ENCODE measurements around the gene DYNC1H1.
"Not testable (repeated sequence)": the region's sequence is repeated elsewhere in the genome, so short reads cannot be mapped to it uniquely, and the experiment has no call there.

DYNC1H1 gene

GRCh38 chr14:101979666-101980065 lies 15.3 kb downstream of the DYNC1H1 start:
- 92 to 100% methylated on average over 4 to 5 of the region's 6 CpGs for WGBS, 2 experiments (ENCODE audit: insufficient coverage in 2 of 2)

DNA sequence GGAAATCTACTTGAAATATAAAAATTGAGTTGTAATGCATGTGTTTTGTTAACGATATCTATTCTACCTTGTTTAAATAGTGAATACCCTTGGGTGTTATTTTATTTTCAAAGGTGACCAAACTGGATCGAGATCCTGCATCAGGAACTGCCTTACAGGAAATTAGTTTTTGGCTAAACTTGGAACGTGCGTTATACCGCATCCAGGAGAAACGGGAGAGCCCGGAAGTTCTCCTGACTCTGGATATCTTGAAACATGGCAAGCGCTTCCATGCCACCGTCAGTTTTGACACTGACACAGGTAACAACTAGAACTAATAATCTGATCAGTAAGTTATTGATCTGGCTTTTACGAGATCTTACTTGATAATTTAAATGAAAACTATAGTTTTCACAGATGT lies 15.9 kb downstream of the DYNC1H1 start:
- H3K9me3 ChIP-seq (ENCODE audit: control insufficient read depth, low read length) = no peaks in the 10 kb centered on the region
- H3K4me1 ChIP-seq (ENCODE audit: control insufficient read depth, insufficient read depth, low read length, poor library complexity, severe bottlenecking) = peaks cover 4% of the 10 kb centered on the region
- H3K4me3 ChIP-seq (ENCODE audit: extremely low read depth, insufficient read depth, low read length, poor library complexity, severe bottlenecking) = no peak overlapping the region
- peaks cover 90% of the 10 kb centered on the region for H3K36me3 ChIP-seq (ENCODE audit: control insufficient read depth, insufficient read depth, low read length)
- 94 to 97% methylated on average over 8 to 9 of the region's 10 CpGs for WGBS, 2 experiments (ENCODE audit: insufficient coverage in 2 of 2)
- no peak overlapping the region for H3K27ac ChIP-seq (ENCODE audit: low read depth, low read length, severe bottlenecking)

More at GRCh38 chr14:101979666-101980065, 15.3 kb downstream of the DYNC1H1 start:
- H3K9me3 ChIP-seq (ENCODE audit: control insufficient read depth, low read length) = no peaks in the 10 kb centered on the region
- H3K36me3 ChIP-seq (ENCODE audit: control insufficient read depth, insufficient read depth, low read length) = peaks cover 90% of the 10 kb centered on the region
- H3K27ac ChIP-seq (ENCODE audit: low read depth, low read length, severe bottlenecking) = no peak overlapping the region
- peaks cover 4% of the 10 kb centered on the region for H3K4me1 ChIP-seq (ENCODE audit: control insufficient read depth, insufficient read depth, low read length, poor library complexity, severe bottlenecking)
- H3K4me3 ChIP-seq (ENCODE audit: extremely low read depth, insufficient read depth, low read length, poor library complexity, severe bottlenecking) = no peak overlapping the region

GRCh38 chr14:101980700-101981099 lies 16.3 kb downstream of the DYNC1H1 start:
- Histone ChIP-seq H3K36me3 (ENCODE audit: control insufficient read depth, insufficient read depth, low read length) (peaks cover 90% of the 10 kb centered on the region), H3K27ac (ENCODE audit: low read depth, low read length, severe bottlenecking) (no peak overlapping the region), H3K4me3 (ENCODE audit: extremely low read depth, insufficient read depth, low read length, poor library complexity, severe bottlenecking) (no peak overlapping the region)

GRCh38 chr14:101982621-101983020 lies 18.2 kb downstream of the DYNC1H1 start:
- H3K4me1 ChIP-seq (ENCODE audit: control insufficient read depth, insufficient read depth, low read length, poor library complexity, severe bottlenecking) = peaks cover 4% of the 10 kb centered on the region
- 0 to 100% methylated on average over 1 of the region's 6 CpGs for WGBS, 2 experiments (ENCODE audit: insufficient coverage in 2 of 2)
- no peak overlapping the region for H3K27ac ChIP-seq (ENCODE audit: low read depth, low read length, severe bottlenecking)
- no peaks in the 10 kb centered on the region for H3K9me3 ChIP-seq (ENCODE audit: control insufficient read depth, low read length)
- no peak overlapping the region for H3K4me3 ChIP-seq (ENCODE audit: extremely low read depth, insufficient read depth, low read length, poor library complexity, severe bottlenecking)
- H3K36me3 ChIP-seq (ENCODE audit: control insufficient read depth, insufficient read depth, low read length) = peaks cover 95% of the 10 kb centered on the region

More at GRCh38 chr14:101980700-101981099, 16.3 kb downstream of the DYNC1H1 start:
- H3K4me1 ChIP-seq (ENCODE audit: control insufficient read depth, insufficient read depth, low read length, poor library complexity, severe bottlenecking) = peaks cover 4% of the 10 kb centered on the region
- no peaks in the 10 kb centered on the region for H3K9me3 ChIP-seq (ENCODE audit: control insufficient read depth, low read length)
- no CpG with 5 or more reads among the region's 2 CpGs for WGBS, 2 experiments (ENCODE audit: insufficient coverage in 2 of 2)

DNA sequence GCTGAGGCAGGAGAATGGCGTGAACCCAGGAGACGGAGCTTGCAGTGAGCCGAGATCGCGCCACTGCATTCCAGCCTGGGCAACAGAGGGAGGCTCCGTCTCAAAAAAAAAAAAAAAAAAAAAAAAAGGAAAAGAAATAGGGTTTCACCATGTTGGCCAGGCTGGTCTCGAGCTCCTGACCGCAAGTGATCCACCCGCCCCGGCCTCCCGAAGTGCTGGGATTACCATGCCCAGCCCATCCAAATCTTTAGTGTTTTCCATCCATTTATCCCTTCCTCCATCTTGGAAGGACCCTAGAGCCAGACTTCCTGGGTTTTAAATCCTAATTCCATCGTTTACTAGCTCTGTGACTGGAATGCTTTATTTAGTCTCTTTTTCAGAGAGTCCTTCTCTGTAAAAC lies 20.5 kb downstream of the DYNC1H1 start:
- H3K9me3 ChIP-seq (ENCODE audit: control insufficient read depth, low read length) = not testable (repeated sequence)
- 95 to 100% methylated on average over 2 to 7 of the region's 12 CpGs for WGBS, 2 experiments (ENCODE audit: insufficient coverage in 2 of 2)
- peaks cover 95% of the 10 kb centered on the region for H3K36me3 ChIP-seq (ENCODE audit: control insufficient read depth, insufficient read depth, low read length)

GRCh38 chr14:101985957-101986356 lies 21.6 kb downstream of the DYNC1H1 start:
- no peak overlapping the region for H3K4me3 ChIP-seq (ENCODE audit: extremely low read depth, insufficient read depth, low read length, poor library complexity, severe bottlenecking)
- no peaks in the 10 kb centered on the region for H3K4me1 ChIP-seq (ENCODE audit: control insufficient read depth, insufficient read depth, low read length, poor library complexity, severe bottlenecking)
- H3K9me3 ChIP-seq (ENCODE audit: control insufficient read depth, low read length) = no peaks in the 10 kb centered on the region
- 95 to 97% methylated on average over 16 of the region's 16 CpGs for WGBS, 2 experiments (ENCODE audit: insufficient coverage in 2 of 2)
- H3K36me3 ChIP-seq (ENCODE audit: control insufficient read depth, insufficient read depth, low read length) = peaks cover 92% of the 10 kb centered on the region
- no peak overlapping the region for H3K27ac ChIP-seq (ENCODE audit: low read depth, low read length, severe bottlenecking)

More for the DNA sequence above, 20.5 kb downstream of the DYNC1H1 start:
- not testable (repeated sequence) for H3K4me3 ChIP-seq (ENCODE audit: extremely low read depth, insufficient read depth, low read length, poor library complexity, severe bottlenecking); H3K4me1 ChIP-seq (ENCODE audit: control insufficient read depth, insufficient read depth, low read length, poor library complexity, severe bottlenecking); H3K27ac ChIP-seq (ENCODE audit: low read depth, low read length, severe bottlenecking)

DNA sequence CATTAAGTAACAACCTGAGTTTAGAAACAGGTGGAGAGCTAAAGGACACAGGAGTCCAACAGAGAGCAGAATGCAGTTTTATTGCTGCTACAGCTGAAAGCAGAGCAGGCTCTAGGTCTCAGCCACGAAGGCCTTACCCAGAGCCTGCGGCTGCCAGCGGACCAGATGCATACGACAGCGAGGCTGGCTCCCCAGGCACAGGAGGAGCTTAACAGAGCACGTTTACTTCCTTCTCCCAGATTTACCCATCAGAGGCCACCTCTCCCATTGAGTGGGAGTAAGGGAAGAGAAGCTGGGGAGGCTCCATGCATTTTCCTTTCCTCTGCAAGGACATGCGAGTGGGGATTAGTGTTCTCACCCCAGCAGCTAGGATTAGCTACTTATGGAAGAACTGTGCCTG lies 22.6 kb downstream of the DYNC1H1 start:
- H3K4me1 ChIP-seq (ENCODE audit: control insufficient read depth, insufficient read depth, low read length, poor library complexity, severe bottlenecking) = no peaks in the 10 kb centered on the region
- no peak overlapping the region for H3K4me3 ChIP-seq (ENCODE audit: extremely low read depth, insufficient read depth, low read length, poor library complexity, severe bottlenecking)
- no peak overlapping the region for H3K27ac ChIP-seq (ENCODE audit: low read depth, low read length, severe bottlenecking)
- H3K36me3 ChIP-seq (ENCODE audit: control insufficient read depth, insufficient read depth, low read length) = peaks cover 92% of the 10 kb centered on the region
- H3K9me3 ChIP-seq (ENCODE audit: control insufficient read depth, low read length) = no peaks in the 10 kb centered on the region
- 80 to 96% methylated on average over 1 to 5 of the region's 7 CpGs for WGBS, 2 experiments (ENCODE audit: insufficient coverage in 2 of 2)

DNA sequence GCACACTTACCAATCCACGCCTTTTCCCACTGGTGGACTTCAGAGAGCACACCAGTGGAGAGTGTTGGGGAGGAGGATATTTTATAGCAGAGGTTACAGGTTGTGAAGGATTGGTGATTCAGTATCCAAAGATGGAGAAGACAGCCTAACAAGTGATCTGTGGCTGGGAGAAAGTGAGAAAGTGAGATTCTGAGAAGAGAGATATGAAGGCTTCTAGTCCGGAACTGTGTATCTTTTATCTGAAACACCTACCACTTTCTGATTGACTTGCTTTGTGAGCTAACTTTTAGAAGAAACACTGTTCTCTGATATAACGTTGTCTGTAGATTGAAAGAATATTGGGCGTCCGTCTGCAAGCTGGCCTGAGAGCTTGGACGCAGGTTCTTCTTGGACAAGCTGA lies 24.0 kb downstream of the DYNC1H1 start:
- H3K4me1 ChIP-seq (ENCODE audit: control insufficient read depth, insufficient read depth, low read length, poor library complexity, severe bottlenecking) = no peaks in the 10 kb centered on the region
- no peaks in the 10 kb centered on the region for H3K9me3 ChIP-seq (ENCODE audit: control insufficient read depth, low read length)
- no peak overlapping the region for H3K4me3 ChIP-seq (ENCODE audit: extremely low read depth, insufficient read depth, low read length, poor library complexity, severe bottlenecking)
- H3K36me3 ChIP-seq (ENCODE audit: control insufficient read depth, insufficient read depth, low read length) = peaks cover 92% of the 10 kb centered on the region
- 100% methylated on average over 4 to 5 of the region's 6 CpGs for WGBS, 2 experiments (ENCODE audit: insufficient coverage in 2 of 2)
- no peak overlapping the region for H3K27ac ChIP-seq (ENCODE audit: low read depth, low read length, severe bottlenecking)

GRCh38 chr14:101991352-101991751 lies 27.0 kb downstream of the DYNC1H1 start:
- no peak overlapping the region for H3K27ac ChIP-seq (ENCODE audit: low read depth, low read length, severe bottlenecking)
- no peaks in the 10 kb centered on the region for H3K9me3 ChIP-seq (ENCODE audit: control insufficient read depth, low read length)
- WGBS, 2 experiments (ENCODE audit: insufficient coverage in 2 of 2) = 100% methylated on average over 4 of the region's 5 CpGs
- peaks cover 93% of the 10 kb centered on the region for H3K36me3 ChIP-seq (ENCODE audit: control insufficient read depth, insufficient read depth, low read length)
- no peak overlapping the region for H3K4me3 ChIP-seq (ENCODE audit: extremely low read depth, insufficient read depth, low read length, poor library complexity, severe bottlenecking)
- H3K4me1 ChIP-seq (ENCODE audit: control insufficient read depth, insufficient read depth, low read length, poor library complexity, severe bottlenecking) = no peaks in the 10 kb centered on the region

DNA sequence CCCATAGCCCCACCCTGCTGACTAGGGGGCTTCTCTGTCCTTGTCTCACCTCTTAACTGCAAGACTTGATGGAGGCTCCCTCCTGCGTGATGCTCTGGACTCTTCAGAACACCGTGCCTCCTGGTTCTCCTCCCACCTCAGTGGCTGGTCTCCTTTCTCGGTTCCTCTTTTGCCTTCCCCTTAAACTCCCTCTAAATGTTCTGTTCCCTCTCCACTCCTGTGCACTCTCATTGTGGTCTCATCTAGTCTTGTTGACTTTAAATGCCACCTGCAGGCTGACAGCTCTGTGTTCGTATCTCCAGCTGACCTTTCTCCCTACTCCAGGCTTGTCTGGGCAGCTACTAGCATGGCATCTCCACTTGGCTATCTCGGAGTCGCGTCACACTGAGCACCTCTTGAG lies 28.3 kb downstream of the DYNC1H1 start:
- 69 to 81% methylated on average over 5 to 7 of the region's 7 CpGs for WGBS, 2 experiments (ENCODE audit: insufficient coverage in 2 of 2)
- Histone ChIP-seq H3K27ac (ENCODE audit: low read depth, low read length, severe bottlenecking) (no peak overlapping the region), H3K4me1 (ENCODE audit: control insufficient read depth, insufficient read depth, low read length, poor library complexity, severe bottlenecking) (no peaks in the 10 kb centered on the region), H3K9me3 (ENCODE audit: control insufficient read depth, low read length) (no peaks in the 10 kb centered on the region), H3K36me3 (ENCODE audit: control insufficient read depth, insufficient read depth, low read length) (peaks cover 93% of the 10 kb centered on the region), H3K4me3 (ENCODE audit: extremely low read depth, insufficient read depth, low read length, poor library complexity, severe bottlenecking) (no peak overlapping the region)

- Histone ChIP-seq H3K36me3 (ENCODE audit: control insufficient read depth, insufficient read depth, low read length) (peaks cover 94% of the 10 kb centered on the region), H3K9me3 (ENCODE audit: control insufficient read depth, low read length) (no peaks in the 10 kb centered on the region)
- WGBS, 2 experiments (ENCODE audit: insufficient coverage in 2 of 2) = 88 to 90% methylated on average over 12 to 13 of the region's 18 CpGs
Observed at GRCh38 chr14:101997429-101998336, 33.3 kb downstream of the DYNC1H1 start.

More at GRCh38 chr14:101997429-101998336, 33.3 kb downstream of the DYNC1H1 start:
- H3K27ac ChIP-seq (ENCODE audit: low read depth, low read length, severe bottlenecking) = no peak overlapping the region
- H3K4me3 ChIP-seq (ENCODE audit: extremely low read depth, insufficient read depth, low read length, poor library complexity, severe bottlenecking) = no peak overlapping the region
- H3K4me1 ChIP-seq (ENCODE audit: control insufficient read depth, insufficient read depth, low read length, poor library complexity, severe bottlenecking) = no peaks in the 10 kb centered on the region
